ENCODE results near the gene WDFY4.

The WDFY4 gene

GRCh38 chr10:48656241-48656913 lies 28.3 kb upstream of the WDFY4 start:
- peak in 13 of 14 donors; percentile 51 to 96 (median 85) for DNase-seq

GRCh38 chr10:48656914-48657305 lies 27.8 kb upstream of the WDFY4 start:
- DNase-seq, result no peak

- DNase-seq, result no peak
Measured at GRCh38 chr10:48657416-48657815, 27.3 kb upstream of the WDFY4 start.

- DNase-seq, result peak in 7 of 14 donors; percentile 33 to 74 (median 57)
Measured at GRCh38 chr10:48658243-48658974, 26.3 kb upstream of the WDFY4 start.

- no peak for DNase-seq
Measured at GRCh38 chr10:48658975-48659269, 25.8 kb upstream of the WDFY4 start.

- DNase-seq, result no peak
Measured at GRCh38 chr10:48659790-48660189, 24.9 kb upstream of the WDFY4 start.

- no peak for DNase-seq
Measured at GRCh38 chr10:48661441-48661840, 23.2 kb upstream of the WDFY4 start.

GRCh38 chr10:48667960-48668590 lies 16.6 kb upstream of the WDFY4 start:
- DNase-seq, result peak in 1 of 14 donors; percentile 22

- DNase-seq, result no peak
Measured at GRCh38 chr10:48670978-48671913, 13.4 kb upstream of the WDFY4 start.

- DNase-seq, result no peak
Measured at GRCh38 chr10:48671914-48672595, 12.6 kb upstream of the WDFY4 start.

GRCh38 chr10:48672596-48673265 lies 11.9 kb upstream of the WDFY4 start:
- no peak for DNase-seq

GRCh38 chr10:48677625-48678024 lies 7.0 kb upstream of the WDFY4 start:
- DNase-seq, result no peak

- no peak for DNase-seq
Measured at GRCh38 chr10:48678041-48678440, 6.6 kb upstream of the WDFY4 start.

- DNase-seq, result no peak
Measured at GRCh38 chr10:48681740-48682139, 2.9 kb upstream of the WDFY4 start.

- no peak for DNase-seq
Measured at GRCh38 chr10:48682265-48682664, 2.4 kb upstream of the WDFY4 start.

GRCh38 chr10:48683424-48683823 lies 1.2 kb upstream of the WDFY4 start:
- no peak for DNase-seq

GRCh38 chr10:48683868-48684267 lies 805 bp upstream of the WDFY4 start:
- DNase-seq, result no peak

GRCh38 chr10:48684463-48684791 lies 246 bp upstream of the WDFY4 start:
- DNase-seq, result no peak

GRCh38 chr10:48685731-48686130 lies 1.1 kb downstream of the WDFY4 start:
- DNase-seq, result no peak

GRCh38 chr10:48690791-48691660 lies 6.4 kb downstream of the WDFY4 start:
- no peak for DNase-seq
